HPDE6-E6E7 (cell line): ENCODE measurements around the gene ANKRD55.
"Not testable (repeated sequence)": the region's sequence is repeated elsewhere in the genome, so short reads cannot be mapped to it uniquely, and the experiment has no call there.

Experiments used
- DNase-seq: peaks from one replicate; pipeline ENCODE4 v3.0.0; 2011; ENCODE audit warnings: missing footprints; ENCODE audit errors: extremely low spot score

The ANKRD55 gene

GRCh38 chr5:56168066-56168478 is 65.1 kb downstream of the ANKRD55 start:
- DNase-seq = no peak

GRCh38 chr5:56167519-56167918 is 65.6 kb downstream of the ANKRD55 start:
- no peak for DNase-seq

- DNase-seq = no peak
Measured at GRCh38 chr5:56166671-56167385, 66.3 kb downstream of the ANKRD55 start.

GRCh38 chr5:56164376-56164775 is 68.8 kb downstream of the ANKRD55 start:
- DNase-seq = no peak

GRCh38 chr5:56161927-56162326 is 71.2 kb downstream of the ANKRD55 start:
- DNase-seq = no peak

- no peak for DNase-seq
Measured at GRCh38 chr5:56161439-56161823, 71.7 kb downstream of the ANKRD55 start.

GRCh38 chr5:56160723-56161438 is 72.2 kb downstream of the ANKRD55 start:
- DNase-seq = no peak

GRCh38 chr5:56159521-56159947 is 73.6 kb downstream of the ANKRD55 start:
- DNase-seq = no peak

GRCh38 chr5:56158331-56158960 is 74.7 kb downstream of the ANKRD55 start:
- DNase-seq = no peak

- DNase-seq = not testable (repeated sequence)
Measured at GRCh38 chr5:56157191-56157621, 75.9 kb downstream of the ANKRD55 start.

- DNase-seq = not testable (repeated sequence)
Measured at GRCh38 chr5:56156585-56157190, 76.4 kb downstream of the ANKRD55 start.

GRCh38 chr5:56155992-56156584 is 77.0 kb downstream of the ANKRD55 start:
- no peak for DNase-seq

- DNase-seq = no peak
Measured at GRCh38 chr5:56154732-56155484, 78.2 kb downstream of the ANKRD55 start.

- DNase-seq = no peak
Measured at GRCh38 chr5:56152437-56152836, 80.7 kb downstream of the ANKRD55 start.

GRCh38 chr5:56150756-56151155 is 82.4 kb downstream of the ANKRD55 start:
- not testable (repeated sequence) for DNase-seq

GRCh38 chr5:56148453-56148971 is 84.6 kb downstream of the ANKRD55 start:
- DNase-seq = no peak

- DNase-seq = no peak
Measured at GRCh38 chr5:56147659-56148230, 85.4 kb downstream of the ANKRD55 start.

GRCh38 chr5:56147106-56147505 is 86.0 kb downstream of the ANKRD55 start:
- DNase-seq = no peak

- DNase-seq = no peak
Measured at GRCh38 chr5:56146674-56147073, 86.5 kb downstream of the ANKRD55 start.

- DNase-seq = no peak
Measured at GRCh38 chr5:56145511-56145910, 87.6 kb downstream of the ANKRD55 start.

GRCh38 chr5:56145106-56145505 is 88.0 kb downstream of the ANKRD55 start:
- peak; percentile 54 for DNase-seq
